GM04504 (cell line): ENCODE measurements around the gene MEX3D.
"Not testable (repeated sequence)": the region's sequence is repeated elsewhere in the genome, so short reads cannot be mapped to it uniquely, and the experiment has no call there.

Experiments
- DNase-seq: peaks from one replicate; pipeline ENCODE4 v3.0.0-alpha.2; 2012; ENCODE audit warnings: low read depth

The MEX3D gene

DNA sequence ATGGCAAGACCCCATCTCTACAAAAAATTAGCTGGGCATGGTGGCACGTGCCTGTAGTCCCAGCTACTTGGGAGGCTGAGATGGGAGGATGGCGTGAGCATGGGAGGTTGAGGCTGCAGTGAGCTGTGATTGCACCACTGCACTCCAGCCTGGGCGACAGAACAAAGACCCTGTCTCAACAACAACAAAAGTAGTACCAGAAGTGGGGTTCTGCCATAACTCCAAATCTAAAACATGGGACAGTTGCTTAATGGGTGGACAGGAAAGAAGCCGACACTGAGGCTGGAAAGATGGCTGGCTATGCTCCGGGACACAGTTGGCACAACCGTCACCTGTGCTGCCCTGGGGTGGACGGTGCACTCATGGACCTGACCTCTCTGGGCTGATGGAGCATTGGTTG, 32.4 kb downstream of the MEX3D start:
- DNase-seq, result not testable (repeated sequence)

DNA sequence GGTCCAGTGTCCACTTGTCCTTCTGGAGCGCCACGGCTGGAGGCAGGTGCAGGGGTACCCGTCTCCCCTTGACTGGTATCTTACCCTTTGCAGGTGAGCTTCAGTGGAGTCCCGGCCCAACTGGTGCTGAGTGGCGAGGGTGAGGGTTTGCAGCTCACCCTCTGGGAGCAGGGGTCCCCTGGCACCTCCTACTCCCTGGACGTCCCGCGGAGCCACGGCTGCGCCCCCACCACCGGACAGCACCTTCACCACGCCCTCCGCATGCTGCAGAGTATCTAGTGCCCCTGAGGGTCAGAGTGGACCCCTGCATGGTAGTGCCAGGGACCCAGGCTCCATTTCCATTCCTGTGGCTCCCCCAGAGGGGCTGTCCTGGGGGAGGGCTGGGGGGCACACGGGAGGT, 33.2 kb downstream of the MEX3D start:
- DNase-seq, result no peak

DNA sequence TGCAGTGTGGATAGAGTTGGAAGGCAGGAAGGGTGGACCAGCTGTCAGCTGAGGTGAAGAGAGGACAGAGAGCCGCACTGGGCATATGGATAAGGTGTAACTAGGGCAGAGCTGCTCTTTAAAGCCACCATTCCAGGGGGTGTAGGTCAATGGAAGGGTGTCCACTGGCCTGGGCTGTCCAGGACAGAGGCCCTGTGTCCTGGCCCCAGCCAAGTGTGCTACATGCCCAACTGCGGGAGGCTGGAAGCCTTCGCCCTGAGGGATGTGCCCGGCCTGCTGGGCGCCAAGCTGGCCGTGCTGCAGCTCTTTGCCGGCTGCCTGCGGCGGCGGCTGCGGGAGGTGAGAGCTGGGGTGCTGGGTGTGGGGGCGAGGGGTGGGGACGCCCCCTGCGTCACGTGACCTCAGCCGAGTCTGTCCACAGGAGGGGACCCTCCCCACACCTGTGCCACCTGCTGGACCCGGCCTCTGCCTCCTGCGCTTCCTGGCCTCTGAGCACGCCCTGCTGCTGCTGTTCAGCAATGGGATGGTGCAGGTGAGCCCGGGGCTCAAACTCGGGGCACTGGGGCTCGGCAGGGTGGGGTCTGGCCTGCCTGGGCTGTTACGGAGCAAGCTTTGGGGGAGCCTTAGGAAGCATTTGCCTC, 34.5 kb downstream of the MEX3D start:
- no peak for DNase-seq

GRCh38 chr19:1532003-1532402, 36.1 kb downstream of the MEX3D start:
- no peak for DNase-seq

- no peak for DNase-seq
Observed at GRCh38 chr19:1531587-1531986, 36.5 kb downstream of the MEX3D start.

DNA sequence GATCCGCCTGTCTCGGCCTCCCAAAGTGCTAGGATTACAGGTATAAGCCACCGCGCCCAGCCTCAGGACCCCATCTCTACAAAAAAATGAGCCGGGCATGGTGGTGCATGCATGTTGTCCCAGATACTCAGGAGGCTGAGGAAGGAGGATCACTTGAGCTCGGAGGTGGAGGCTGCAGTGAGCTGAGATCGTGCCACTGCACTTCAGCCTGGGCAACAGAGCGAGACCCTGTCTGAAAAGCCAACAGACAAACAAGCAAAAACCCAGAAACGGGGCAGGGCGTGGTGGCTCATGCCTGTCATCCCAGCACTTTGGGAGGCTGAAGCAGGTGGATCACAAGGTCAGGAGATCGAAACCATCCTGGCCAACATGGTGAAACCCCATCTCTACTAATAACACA, 37.3 kb downstream of the MEX3D start:
- not testable (repeated sequence) for DNase-seq

GRCh38 chr19:1529430-1529816, 38.7 kb downstream of the MEX3D start:
- no peak for DNase-seq

- no peak for DNase-seq
Observed at GRCh38 chr19:1528596-1529429, 39.3 kb downstream of the MEX3D start.

DNA sequence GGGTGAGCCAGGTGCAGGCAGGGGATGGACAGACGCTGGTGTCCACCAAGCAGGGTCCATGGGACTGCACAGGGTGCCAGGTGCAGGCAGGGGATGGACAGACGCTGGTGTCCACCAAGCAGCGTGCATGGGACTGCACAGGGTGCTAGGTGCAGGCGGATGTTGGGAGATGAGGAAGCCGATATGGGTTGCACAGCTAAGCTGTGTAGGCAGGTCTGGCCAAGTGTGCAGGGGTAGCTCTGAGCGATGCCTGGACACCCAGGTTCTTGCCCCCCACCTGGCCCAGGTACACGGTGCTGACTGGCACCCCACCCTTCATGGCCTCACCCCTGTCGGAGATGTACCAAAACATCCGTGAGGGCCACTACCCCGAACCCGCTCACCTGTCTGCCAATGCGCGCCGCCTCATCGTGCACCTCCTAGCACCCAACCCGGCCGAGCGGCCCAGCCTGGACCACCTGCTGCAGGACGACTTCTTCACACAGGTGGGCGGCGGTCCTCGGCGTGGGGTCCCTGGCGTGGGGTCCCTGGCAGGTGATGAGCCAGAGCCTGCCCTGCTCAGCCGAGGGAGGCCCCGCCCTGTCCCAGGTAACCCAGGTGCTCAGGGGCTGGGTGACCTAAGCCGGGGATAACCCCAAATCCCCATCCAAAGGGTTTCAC, 40.3 kb downstream of the MEX3D start:
- no peak for DNase-seq

GRCh38 chr19:1526979-1527649, 41.0 kb downstream of the MEX3D start:
- DNase-seq, result no peak

- DNase-seq, result no peak
Observed at GRCh38 chr19:1526066-1526778, 41.9 kb downstream of the MEX3D start.

DNA sequence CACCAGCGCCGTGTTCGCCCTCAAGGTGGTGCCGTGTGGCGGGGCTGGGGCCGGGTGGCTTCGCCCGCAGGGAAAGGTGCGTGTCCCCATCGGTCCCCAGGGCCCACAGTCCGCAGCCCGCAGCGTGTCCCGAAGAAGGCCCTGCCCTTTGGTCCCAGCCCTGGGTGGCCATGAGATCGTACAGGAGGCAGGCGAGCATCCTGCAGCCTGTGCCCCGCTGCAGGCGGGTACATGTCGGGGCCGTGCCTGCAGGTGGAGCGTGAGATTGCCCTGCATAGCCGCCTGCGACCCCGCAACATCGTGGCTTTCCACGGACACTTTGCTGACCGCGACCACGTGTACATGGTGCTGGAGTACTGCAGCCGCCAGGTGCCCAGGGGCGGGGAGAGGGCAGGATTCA, 42.8 kb downstream of the MEX3D start:
- DNase-seq, result no peak

- DNase-seq, result no peak
Observed at GRCh38 chr19:1524972-1525325, 43.2 kb downstream of the MEX3D start.

GRCh38 chr19:1524287-1524971, 43.7 kb downstream of the MEX3D start:
- DNase-seq, result no peak

DNA sequence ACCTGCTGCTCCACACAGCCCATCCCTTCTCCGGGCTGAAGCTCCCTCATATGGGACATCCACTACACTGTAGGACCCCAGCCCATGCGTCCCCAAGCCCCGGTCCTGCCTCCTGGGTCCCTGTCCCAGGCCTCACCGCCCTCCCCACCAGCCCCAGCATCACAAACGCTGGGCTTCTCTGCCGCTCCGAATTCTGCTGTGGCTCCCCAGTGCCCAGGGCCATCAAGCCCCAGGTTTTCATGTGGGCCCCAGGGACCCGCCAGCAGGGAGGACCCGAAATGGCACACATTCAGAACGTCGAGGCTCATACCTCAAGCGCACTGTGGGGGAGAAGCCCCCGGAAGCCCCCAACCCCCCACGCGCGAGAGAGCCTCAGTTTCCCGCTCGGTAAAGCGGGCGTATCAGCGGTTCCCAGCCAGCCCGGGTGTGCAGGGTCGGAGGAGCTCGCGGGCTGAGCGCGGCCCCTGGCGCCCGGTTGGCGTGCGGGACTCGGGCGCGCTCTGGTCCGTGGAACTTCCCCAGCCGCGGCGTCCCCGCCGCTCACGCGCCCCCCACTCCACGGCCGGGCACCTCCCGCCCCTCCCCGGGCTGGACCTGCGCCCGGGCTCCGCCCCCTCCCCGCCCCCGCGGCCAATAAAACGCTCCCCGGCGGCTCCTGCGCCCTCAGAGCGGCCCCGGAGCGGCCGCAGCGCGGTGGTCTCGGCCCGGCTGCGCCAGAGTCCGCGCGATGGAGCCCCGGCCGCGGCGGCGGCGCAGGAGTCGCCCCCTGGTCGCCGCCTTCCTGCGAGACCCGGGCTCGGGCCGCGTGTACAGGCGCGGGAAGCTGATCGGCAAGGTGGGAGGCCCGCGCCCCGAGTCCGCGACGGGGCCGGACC, 44.5 kb downstream of the MEX3D start, which contains the start of gene PLK5:
PLK5 (plus strand) TSS at position 666 of the 875 bp plus-strand sequence. CDS start 2,920 bp downstream, outside the sequence.
- no peak for DNase-seq

DNA sequence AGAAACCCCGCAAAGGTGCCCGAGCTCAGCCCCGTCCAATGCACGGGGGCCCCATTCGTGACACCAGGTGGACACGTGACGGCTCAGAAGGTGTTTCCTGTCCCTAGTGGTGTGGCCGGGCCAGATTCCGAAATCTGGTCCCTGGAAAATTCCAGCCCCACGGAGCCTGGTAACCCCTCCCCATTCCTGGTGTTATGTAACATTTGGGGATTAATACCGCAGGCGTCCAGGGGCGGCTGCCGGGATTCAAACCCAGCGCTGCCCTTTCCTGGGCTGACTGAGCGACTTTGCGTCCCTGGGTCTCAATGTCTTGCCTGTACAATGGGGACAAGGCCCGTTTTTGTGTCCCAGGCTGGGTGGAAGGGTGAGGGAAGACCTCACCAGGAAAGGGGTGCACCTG, 45.3 kb downstream of the MEX3D start:
- no peak for DNase-seq

DNA sequence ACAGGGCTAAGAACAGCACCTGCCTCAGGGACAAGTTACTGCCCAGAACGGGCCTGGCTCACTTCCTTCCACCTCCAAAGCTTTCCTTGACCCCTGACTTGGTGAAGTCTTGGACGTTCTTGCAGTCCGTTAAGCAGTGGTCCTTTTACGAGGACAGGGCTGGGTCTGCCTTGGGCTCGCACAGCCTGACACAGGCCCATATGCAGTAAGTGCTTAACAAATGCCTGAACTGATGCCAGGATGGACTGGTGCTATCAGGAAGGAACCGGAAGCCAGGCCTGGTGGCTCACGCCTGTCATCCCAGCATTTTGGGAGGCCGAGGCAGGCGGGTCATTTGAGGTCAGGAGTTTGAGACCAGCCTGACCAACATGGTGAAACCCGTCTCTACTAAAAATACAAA, 46.1 kb downstream of the MEX3D start:
- no peak for DNase-seq

DNA sequence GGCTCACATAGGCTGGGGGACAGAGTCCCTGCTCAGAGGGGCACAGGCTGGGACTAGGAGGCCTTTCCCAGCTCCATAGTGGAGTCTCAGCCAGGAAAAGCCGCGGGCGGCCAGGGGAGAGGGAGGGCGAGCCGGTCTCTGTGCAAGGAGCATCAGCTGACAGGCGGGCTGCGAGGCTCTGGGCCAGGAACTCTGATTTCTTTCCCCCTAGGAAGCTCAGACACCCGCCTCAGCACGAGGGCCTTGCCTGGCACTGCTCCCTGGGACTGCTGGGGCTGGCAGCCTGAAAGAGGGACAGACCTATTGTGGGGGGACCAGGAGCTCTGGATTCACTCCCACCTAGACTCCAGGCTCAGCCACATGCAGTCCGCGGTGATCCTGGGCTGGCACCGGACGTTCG, 46.5 kb downstream of the MEX3D start:
- no peak for DNase-seq

GRCh38 chr19:1520203-1520780, 47.8 kb downstream of the MEX3D start:
- DNase-seq, result no peak

- not testable (repeated sequence) for DNase-seq
Observed at GRCh38 chr19:1519802-1520201, 48.3 kb downstream of the MEX3D start.
